Thyroid gland (tissue), 4 donors: ENCODE measurements around the gene BGLAP.

ENCODE experiments used
- CTCF ChIP-seq, 6 experiments: fragments of 200-600 bp in 3 of 6; fragments of 450-650 bp in 3 of 6; sonication (generic) in 3 of 6; IDR thresholded peaks; one replicate each; pipeline ENCODE4 v1.5.1; 2016 to 2019; ENCODE audit warnings: antibody characterized with exemption in 6 of 6, mild to moderate bottlenecking in 2 of 6, inconsistent platforms in 1 of 6, moderate library complexity in 1 of 6
- POLR2A ChIP-seq, 2 donors: fragments of 450-650 bp; IDR thresholded peaks; one replicate each; pipeline ENCODE4 v1.6.1; 2017; ENCODE audit warnings: antibody characterized with exemption in 2 of 2, mild to moderate bottlenecking in 2 of 2, moderate library complexity in 1 of 2

- TF ChIP-seq CTCF (IDR thresholded peaks at IDR 0.05) (no peak), POLR2A (IDR thresholded peaks at IDR 0.05) (no peak)
These were observed 5.8 kb upstream of the BGLAP start for GRCh38 chr1:156236164-156236563.
